ES-I3 (cell line): ENCODE data around the gene RNF19B.
"Not testable (repeated sequence)": the region's sequence is repeated elsewhere in the genome, so short reads cannot be mapped to it uniquely, and the experiment has no call there.

Experiments
- H3K36me3 ChIP-seq: 2 replicates; pipeline ENCODE4 v1.6.1; 2013; ENCODE audit warnings: mild to moderate bottlenecking, low read length, control low read depth, moderate library complexity; ENCODE audit not compliant: insufficient read depth
- H3K4me1 ChIP-seq: 2 replicates; pipeline ENCODE4 v1.6.1; 2013; ENCODE audit warnings: mild to moderate bottlenecking, control low read depth, low read length; ENCODE audit not compliant: insufficient read depth
- H3K9ac ChIP-seq: 2 replicates; pipeline ENCODE4 v1.6.1; 2013; ENCODE audit warnings: low read depth, mild to moderate bottlenecking, low read length, moderate library complexity
- H3K9me3 ChIP-seq: 2 replicates; pipeline ENCODE4 v1.6.1; 2013; ENCODE audit warnings: mild to moderate bottlenecking, low read length, moderate library complexity; ENCODE audit not compliant: control insufficient read depth, insufficient read depth

RNF19B gene

GRCh38 chr1:32920833-32921232 is 43.8 kb downstream of the RNF19B start:
- no peaks in the 10 kb centered on the region for H3K9me3 ChIP-seq
- no peaks in the 10 kb centered on the region for H3K4me1 ChIP-seq
- H3K36me3 ChIP-seq: no peaks in the 10 kb centered on the region
- H3K9ac ChIP-seq: no peak overlapping the region

- H3K9me3 ChIP-seq: no peaks in the 10 kb centered on the region
- no peaks in the 10 kb centered on the region for H3K36me3 ChIP-seq
- no peak overlapping the region for H3K9ac ChIP-seq
- H3K4me1 ChIP-seq: no peaks in the 10 kb centered on the region
These were observed 44.5 kb downstream of the RNF19B start for GRCh38 chr1:32919811-32920733.

GRCh38 chr1:32918179-32918578 is 46.4 kb downstream of the RNF19B start:
- Histone ChIP-seq H3K9ac (no peak overlapping the region), H3K9me3 (no peaks in the 10 kb centered on the region), H3K36me3 (no peaks in the 10 kb centered on the region), H3K4me1 (no peaks in the 10 kb centered on the region)

GRCh38 chr1:32917521-32917920 is 47.1 kb downstream of the RNF19B start:
- H3K9me3 ChIP-seq: no peaks in the 10 kb centered on the region
- no peak overlapping the region for H3K9ac ChIP-seq
- H3K4me1 ChIP-seq: no peaks in the 10 kb centered on the region
- no peaks in the 10 kb centered on the region for H3K36me3 ChIP-seq

GRCh38 chr1:32915766-32916706 is 48.6 kb downstream of the RNF19B start:
- Histone ChIP-seq H3K9ac (no peak overlapping the region), H3K9me3 (no peaks in the 10 kb centered on the region), H3K4me1 (no peaks in the 10 kb centered on the region), H3K36me3 (no peaks in the 10 kb centered on the region)

GRCh38 chr1:32910319-32910718 is 54.3 kb downstream of the RNF19B start:
- Histone ChIP-seq H3K9ac (no peak overlapping the region), H3K36me3 (no peaks in the 10 kb centered on the region), H3K4me1 (no peaks in the 10 kb centered on the region), H3K9me3 (no peaks in the 10 kb centered on the region)

GRCh38 chr1:32907435-32907834 is 57.2 kb downstream of the RNF19B start:
- no peak overlapping the region for H3K9ac ChIP-seq
- H3K4me1 ChIP-seq: no peaks in the 10 kb centered on the region
- H3K36me3 ChIP-seq: no peaks in the 10 kb centered on the region
- no peaks in the 10 kb centered on the region for H3K9me3 ChIP-seq

- H3K9me3 ChIP-seq: no peaks in the 10 kb centered on the region
- H3K9ac ChIP-seq: no peak overlapping the region
- no peaks in the 10 kb centered on the region for H3K36me3 ChIP-seq
- no peaks in the 10 kb centered on the region for H3K4me1 ChIP-seq
These were observed 58.0 kb downstream of the RNF19B start for GRCh38 chr1:32906654-32907053.

- not testable (repeated sequence) for H3K9ac ChIP-seq, H3K4me1 ChIP-seq, H3K36me3 ChIP-seq, H3K9me3 ChIP-seq
These were observed 59.0 kb downstream of the RNF19B start for GRCh38 chr1:32905588-32905987.

- no peaks in the 10 kb centered on the region for H3K36me3 ChIP-seq
These were observed 59.8 kb downstream of the RNF19B start for GRCh38 chr1:32904797-32905196.

GRCh38 chr1:32903991-32904785 is 60.4 kb downstream of the RNF19B start:
- Histone ChIP-seq H3K9me3 (no peaks in the 10 kb centered on the region), H3K4me1 (no peaks in the 10 kb centered on the region), H3K9ac (no peak overlapping the region), H3K36me3 (no peaks in the 10 kb centered on the region)

More at GRCh38 chr1:32904797-32905196, 59.8 kb downstream of the RNF19B start:
- Histone ChIP-seq H3K9me3 (no peaks in the 10 kb centered on the region), H3K9ac (no peak overlapping the region), H3K4me1 (no peaks in the 10 kb centered on the region)

- Histone ChIP-seq H3K9ac (no peak overlapping the region), H3K9me3 (no peaks in the 10 kb centered on the region), H3K4me1 (no peaks in the 10 kb centered on the region), H3K36me3 (no peaks in the 10 kb centered on the region)
These were observed 62.1 kb downstream of the RNF19B start for GRCh38 chr1:32902535-32902920.

GRCh38 chr1:32901823-32902534 is 62.6 kb downstream of the RNF19B start:
- H3K4me1 ChIP-seq: no peaks in the 10 kb centered on the region
- no peaks in the 10 kb centered on the region for H3K36me3 ChIP-seq
- H3K9me3 ChIP-seq: no peaks in the 10 kb centered on the region
- peak overlapping the region; percentile 73; the same call in 1 of the 2 replicates for H3K9ac ChIP-seq
